HAP-1 (cell line): ENCODE measurements around the gene QPCT.
"Not testable (repeated sequence)": the region's sequence is repeated elsewhere in the genome, so short reads cannot be mapped to it uniquely, and the experiment has no call there.

ENCODE experiments used
- DNase-seq, 2 experiments: peaks; one replicate each; pipeline ENCODE4 v3.0.0-alpha.2; 2016 to 2020; ENCODE audit warnings: low spot score in 2 of 2
- H3K27me3 ChIP-seq: fragments of 250-450 bp; sonication (Bioruptor Pico); 2 replicates; pipeline ENCODE4 v1.5.1; 2020; ENCODE audit warnings: low read depth, mild to moderate bottlenecking, moderate library complexity
- H3K36me3 ChIP-seq: fragments of 250-450 bp; sonication (Bioruptor Pico); replicated peaks from 2 replicates; pipeline ENCODE4 v1.5.1; 2020; ENCODE audit warnings: mild to moderate bottlenecking
- H3K4me1 ChIP-seq: fragments of 250-450 bp; sonication (Bioruptor Pico); 2 replicates; pipeline ENCODE4 v1.5.1; 2020; ENCODE audit warnings: mild to moderate bottlenecking
- H3K4me3 ChIP-seq: fragments of 250-450 bp; sonication (Bioruptor Pico); 2 replicates; pipeline ENCODE4 v1.5.1; 2020; ENCODE audit warnings: mild to moderate bottlenecking, moderate library complexity
- H3K9me3 ChIP-seq: fragments of 250-450 bp; sonication (Bioruptor Pico); 2 replicates; pipeline ENCODE4 v1.5.1; 2020; ENCODE audit warnings: mild to moderate bottlenecking, moderate library complexity
- in situ Hi-C: fragments of 300-500 bp; cut with MboI; formaldehyde crosslinking; loops from 3 replicates; pipeline ENCODE4 v1.14.3; 2020; ENCODE audit warnings: low sequenced_read_pairs, inconsistent platforms, mixed read lengths

Gene QPCT

DNA sequence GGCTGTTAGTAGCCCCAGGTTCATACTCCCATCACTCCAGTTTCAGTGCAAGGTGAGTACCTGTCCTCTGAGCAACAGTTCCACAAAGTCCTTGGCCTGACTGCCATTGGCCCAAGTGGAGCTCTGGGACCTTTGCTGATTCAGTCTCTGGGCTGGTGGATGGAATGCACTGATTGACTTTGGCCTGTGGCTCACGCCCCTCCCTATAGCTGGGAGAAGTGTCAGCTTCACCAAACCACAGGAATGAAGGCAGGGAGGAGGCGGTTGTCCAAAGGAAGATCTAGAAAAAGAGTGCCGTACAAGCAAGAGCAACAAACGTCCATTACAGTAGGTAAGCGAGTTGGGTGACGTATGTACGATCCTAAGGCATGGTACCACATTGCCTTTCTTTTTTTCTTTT, 34.0 kb downstream of the QPCT start:
- no peak for DNase-seq
- no peaks in the 10 kb centered on the region for H3K36me3 ChIP-seq
- no peaks in the 10 kb centered on the region for H3K4me1 ChIP-seq
- H3K9me3 ChIP-seq = no peaks in the 10 kb centered on the region
- no peak overlapping the region for H3K4me3 ChIP-seq
- H3K27me3 ChIP-seq = no peaks in the 10 kb centered on the region
- in situ Hi-C loops = loop anchor here (25.0 kb wide), 1 partner anchor 884 kb away; no protein-coding TSS in a partner anchor

- in situ Hi-C loops = loop anchor here (25.0 kb wide), 1 partner anchor 882 kb away; no protein-coding TSS in a partner anchor
- H3K9me3 ChIP-seq = no peaks in the 10 kb centered on the region
- H3K36me3 ChIP-seq = no peaks in the 10 kb centered on the region
- no peaks in the 10 kb centered on the region for H3K4me1 ChIP-seq
- H3K4me3 ChIP-seq = no peak overlapping the region
- no peaks in the 10 kb centered on the region for H3K27me3 ChIP-seq
- DNase-seq = no peak
Measured at GRCh38 chr2:37379881-37380296, 35.5 kb downstream of the QPCT start.

GRCh38 chr2:37380787-37381186, 36.4 kb downstream of the QPCT start:
- H3K4me3 ChIP-seq, H3K9me3 ChIP-seq, H3K27me3 ChIP-seq, H3K4me1 ChIP-seq, H3K36me3 ChIP-seq, DNase-seq: not testable (repeated sequence)
- in situ Hi-C loops = loop anchor here (25.0 kb wide), 1 partner anchor 882 kb away; no protein-coding TSS in a partner anchor

- H3K36me3 ChIP-seq, H3K9me3 ChIP-seq, DNase-seq, H3K27me3 ChIP-seq, H3K4me1 ChIP-seq, H3K4me3 ChIP-seq: not testable (repeated sequence)
- in situ Hi-C loops = loop anchor here (25.0 kb wide), 1 partner anchor 878 kb away; no protein-coding TSS in a partner anchor
Measured at GRCh38 chr2:37384261-37384660, 39.8 kb downstream of the QPCT start.

DNA sequence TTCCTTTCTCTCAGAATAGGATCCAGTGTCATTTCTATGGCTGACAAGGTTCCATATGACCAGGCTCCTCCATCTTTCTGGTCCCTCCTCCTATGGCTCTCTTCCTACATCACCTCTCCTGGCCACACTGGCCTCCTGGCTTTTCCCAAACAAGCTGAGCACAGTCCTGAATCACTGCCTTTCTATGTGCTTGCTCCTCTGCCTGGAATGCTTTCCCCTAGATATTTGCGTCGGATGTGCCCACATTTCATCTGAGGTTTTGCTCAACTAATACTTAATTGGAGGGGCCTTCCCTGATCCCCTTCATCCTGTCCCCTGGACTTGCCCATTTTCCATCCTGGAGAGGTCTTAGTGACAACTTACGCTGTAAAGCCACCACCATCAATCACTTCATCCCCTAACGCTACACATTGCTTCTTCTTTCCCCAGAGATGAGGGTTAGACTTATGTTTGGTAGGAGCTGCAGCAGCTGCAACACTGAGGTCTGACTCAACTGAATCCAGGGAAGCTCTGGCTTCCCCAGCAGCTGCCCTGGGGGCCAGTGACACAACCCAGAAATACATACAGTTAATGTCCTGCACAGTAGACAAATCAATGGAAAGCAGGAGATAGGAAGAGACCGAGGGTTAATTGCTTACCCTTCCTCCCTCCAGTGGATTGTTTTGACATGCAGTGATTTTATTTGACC, 42.9 kb downstream of the QPCT start:
- no peak for DNase-seq
- no peaks in the 10 kb centered on the region for H3K9me3 ChIP-seq
- no peak overlapping the region for H3K4me3 ChIP-seq
- in situ Hi-C loops = loop anchor here (25.0 kb wide), 1 partner anchor 875 kb away; no protein-coding TSS in a partner anchor
- no peaks in the 10 kb centered on the region for H3K4me1 ChIP-seq
- no peaks in the 10 kb centered on the region for H3K36me3 ChIP-seq
- no peaks in the 10 kb centered on the region for H3K27me3 ChIP-seq

- no peak for DNase-seq
- Histone ChIP-seq H3K36me3 (no peaks in the 10 kb centered on the region), H3K27me3 (no peaks in the 10 kb centered on the region), H3K4me1 (no peaks in the 10 kb centered on the region), H3K4me3 (no peak overlapping the region), H3K9me3 (no peaks in the 10 kb centered on the region)
- in situ Hi-C loops = loop anchor here (25.0 kb wide), 1 partner anchor 874 kb away; no protein-coding TSS in a partner anchor
Measured at GRCh38 chr2:37388074-37388473, 43.6 kb downstream of the QPCT start.

DNA sequence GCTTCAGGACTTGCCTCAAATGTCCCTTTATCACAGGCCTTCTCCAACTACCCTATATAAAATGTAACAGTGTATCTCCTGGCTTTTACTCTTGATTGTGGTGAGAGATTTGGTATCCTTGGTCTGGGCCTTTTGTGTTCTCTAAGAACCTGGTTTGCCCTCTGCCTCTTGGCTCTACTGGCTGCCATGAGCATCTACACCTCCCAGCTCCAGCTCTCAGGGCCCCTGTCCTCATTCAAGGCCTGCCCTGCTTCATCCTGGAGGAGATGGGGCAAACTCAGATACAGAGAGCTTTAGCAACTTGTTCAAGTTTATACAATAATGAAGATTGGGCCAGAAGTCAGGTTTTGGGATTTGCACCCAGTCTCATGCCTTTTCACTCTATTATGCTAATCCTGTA, 45.0 kb downstream of the QPCT start:
- H3K4me3 ChIP-seq = no peak overlapping the region
- no peaks in the 10 kb centered on the region for H3K36me3 ChIP-seq
- in situ Hi-C loops = loop anchor here (25.0 kb wide), 1 partner anchor 873 kb away; no protein-coding TSS in a partner anchor
- DNase-seq = no peak
- no peaks in the 10 kb centered on the region for H3K4me1 ChIP-seq
- H3K27me3 ChIP-seq = no peaks in the 10 kb centered on the region
- no peaks in the 10 kb centered on the region for H3K9me3 ChIP-seq

GRCh38 chr2:37389989-37390765, 45.7 kb downstream of the QPCT start:
- H3K4me1 ChIP-seq = no peaks in the 10 kb centered on the region
- no peaks in the 10 kb centered on the region for H3K36me3 ChIP-seq
- no peak for DNase-seq
- in situ Hi-C loops = loop anchor here (5.0 to 25.0 kb wide), 3 partner anchors 442 to 872 kb away; no protein-coding TSS in a partner anchor
- no peak overlapping the region for H3K4me3 ChIP-seq
- no peaks in the 10 kb centered on the region for H3K27me3 ChIP-seq
- no peaks in the 10 kb centered on the region for H3K9me3 ChIP-seq

DNA sequence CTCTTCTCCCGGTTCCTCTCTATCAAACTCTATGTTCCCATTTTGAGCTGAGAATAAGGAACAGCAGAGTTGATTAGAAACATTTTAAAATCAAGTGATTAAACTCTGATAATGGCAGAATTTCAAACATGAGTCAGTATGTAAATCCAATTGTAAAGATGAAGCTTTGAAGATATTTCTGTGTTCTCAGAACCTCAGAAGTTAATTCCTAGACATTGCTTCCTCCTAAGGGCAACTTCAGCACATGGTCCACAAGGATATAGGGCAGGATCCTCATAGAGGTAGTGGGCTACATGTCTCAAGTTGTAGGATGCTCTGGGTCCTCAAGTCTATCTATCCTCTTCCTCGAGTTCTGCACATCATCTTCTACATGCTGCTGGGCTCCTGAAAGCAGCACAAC, 46.3 kb downstream of the QPCT start:
- Histone ChIP-seq H3K4me3 (no peak overlapping the region), H3K27me3 (no peaks in the 10 kb centered on the region), H3K4me1 (no peaks in the 10 kb centered on the region; the same call in 1 of the 2 replicates), H3K36me3 (no peaks in the 10 kb centered on the region), H3K9me3 (no peaks in the 10 kb centered on the region)
- in situ Hi-C loops = loop anchor here (5.0 to 25.0 kb wide), 3 partner anchors 442 to 872 kb away; no protein-coding TSS in a partner anchor
- DNase-seq = no peak

- in situ Hi-C loops = loop anchor here (5.0 to 25.0 kb wide), 3 partner anchors 441 to 871 kb away; no protein-coding TSS in a partner anchor
- Histone ChIP-seq H3K4me3 (no peak overlapping the region), H3K9me3 (no peaks in the 10 kb centered on the region), H3K27me3 (no peaks in the 10 kb centered on the region), H3K4me1 (no peaks in the 10 kb centered on the region; the same call in 1 of the 2 replicates), H3K36me3 (no peaks in the 10 kb centered on the region)
- DNase-seq = no peak
Measured at GRCh38 chr2:37391711-37392110, 47.3 kb downstream of the QPCT start.

- in situ Hi-C loops = loop anchor here (5.0 to 25.0 kb wide), 3 partner anchors 440 to 870 kb away; no protein-coding TSS in a partner anchor
- H3K4me1 ChIP-seq = no peaks in the 10 kb centered on the region; the same call in 1 of the 2 replicates
Measured at GRCh38 chr2:37392428-37392827, 48.0 kb downstream of the QPCT start.

DNA sequence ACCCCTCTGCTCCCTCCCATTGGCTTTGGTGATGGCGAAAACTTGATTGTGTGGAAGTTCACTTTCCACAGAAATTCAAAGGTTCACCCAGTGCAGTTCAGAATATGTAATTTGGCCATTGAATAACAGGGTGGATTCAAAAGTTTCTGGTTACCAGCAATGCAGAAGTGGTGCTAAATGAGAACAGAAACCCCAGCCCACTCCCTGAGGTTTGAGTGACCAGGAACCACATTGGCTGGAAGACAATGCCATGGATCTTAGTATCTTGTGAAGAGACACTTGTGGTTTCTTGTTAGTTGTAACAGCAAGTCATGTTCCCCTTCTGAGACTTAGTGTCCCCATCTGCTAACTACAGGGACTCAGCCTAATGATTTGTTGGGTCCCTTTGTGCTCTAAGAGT, 49.8 kb downstream of the QPCT start:
- Histone ChIP-seq H3K4me3 (no peak overlapping the region), H3K9me3 (no peaks in the 10 kb centered on the region), H3K27me3 (no peaks in the 10 kb centered on the region), H3K36me3 (no peaks in the 10 kb centered on the region), H3K4me1 (no peaks in the 10 kb centered on the region; the same call in 1 of the 2 replicates)
- DNase-seq = no peak
- in situ Hi-C loops = loop anchor here (5.0 to 25.0 kb wide), 3 partner anchors 438 to 868 kb away; no protein-coding TSS in a partner anchor

More at GRCh38 chr2:37392428-37392827, 48.0 kb downstream of the QPCT start:
- H3K9me3 ChIP-seq = no peaks in the 10 kb centered on the region
- DNase-seq = no peak
- no peak overlapping the region for H3K4me3 ChIP-seq
- no peaks in the 10 kb centered on the region for H3K36me3 ChIP-seq
- H3K27me3 ChIP-seq = no peaks in the 10 kb centered on the region

- no peaks in the 10 kb centered on the region; the same call in 1 of the 2 replicates for H3K4me1 ChIP-seq
- H3K9me3 ChIP-seq = no peaks in the 10 kb centered on the region
- no peak for DNase-seq
- in situ Hi-C loops = loop anchor here (5.0 to 25.0 kb wide), 3 partner anchors 437 to 867 kb away; no protein-coding TSS in a partner anchor
- H3K36me3 ChIP-seq = no peaks in the 10 kb centered on the region
- H3K27me3 ChIP-seq = no peaks in the 10 kb centered on the region
- no peak overlapping the region for H3K4me3 ChIP-seq
Measured at GRCh38 chr2:37394796-37395555, 50.5 kb downstream of the QPCT start.
